K562 (cell line): ENCODE data around the gene DCXR. TPM values are rescaled to one million over a fixed set of nuclear protein-coding genes. Genes with fewer than 3 reads are reported as not detected.
A peak's percentile ranks its signal among the peaks of the same experiment; 100 is the strongest.

Source experiments
- ARID3A ChIP-seq: IDR thresholded peaks from 2 replicates; pipeline ENCODE4 v1.6.1; 2012; ENCODE audit warnings: low read depth, low read length, improper control_type of control experiment, borderline replicate concordance
- BCOR ChIP-seq: fragments of 450-650 bp; IDR thresholded peaks from 2 replicates; pipeline ENCODE4 v1.6.1; 2016
- CCNT2 ChIP-seq: IDR thresholded peaks from 2 replicates; pipeline ENCODE4 v1.6.1; 2011; ENCODE audit warnings: borderline replicate concordance, low read depth, mild to moderate bottlenecking, moderate library complexity, mixed read lengths, low read length; ENCODE audit not compliant: insufficient read length; ENCODE audit errors: extremely low read depth
- CREM ChIP-seq: IDR thresholded peaks from 2 replicates; pipeline ENCODE4 v1.6.1; 2014; ENCODE audit warnings: antibody characterized with exemption, low read depth
- DEAF1 ChIP-seq: fragments of 450-650 bp; formaldehyde crosslinking; IDR thresholded peaks from 2 replicates; pipeline ENCODE4 v1.4.0; 2020; ENCODE audit warnings: mild to moderate bottlenecking, moderate library complexity
- KLF6 ChIP-seq: fragments of 250-450 bp; sonication (Bioruptor Pico); IDR thresholded peaks from 2 replicates; pipeline ENCODE4 v1.4.0; 2020; ENCODE audit warnings: mild to moderate bottlenecking, moderate library complexity, borderline replicate concordance
- MCM2 ChIP-seq: fragments of 450-650 bp; IDR thresholded peaks from 2 replicates; pipeline ENCODE4 v1.6.1; 2017; ENCODE audit warnings: low read depth, mild to moderate bottlenecking
- NFATC3 ChIP-seq: fragments of 450-650 bp; IDR thresholded peaks from 2 replicates; pipeline ENCODE4 v1.6.1; 2017; ENCODE audit warnings: mild to moderate bottlenecking
- NR1H2 ChIP-seq: sonication (generic); formaldehyde crosslinking; IDR thresholded peaks from 2 replicates; pipeline ENCODE4 v1.4.0; 2020; ENCODE audit warnings: mild to moderate bottlenecking, missing genetic modification reagents
- SIN3A ChIP-seq, 2 experiments: fragments of 150-350 bp in 1 of 2; IDR thresholded peaks; 2 replicates each; pipeline ENCODE4 v1.6.1; 2011 to 2016; ENCODE audit warnings: borderline replicate concordance in 2 of 2, low read depth in 2 of 2, low read length in 2 of 2, mild to moderate bottlenecking in 2 of 2, moderate library complexity in 2 of 2; ENCODE audit not compliant: control insufficient read depth in 1 of 2
- SMAD1 ChIP-seq: fragments of 150-350 bp; IDR thresholded peaks from 2 replicates; pipeline ENCODE4 v1.6.1; 2014; ENCODE audit warnings: low read length, low read depth; ENCODE audit not compliant: partially characterized antibody
- SP1 ChIP-seq: sonication (generic); formaldehyde crosslinking; IDR thresholded peaks from 2 replicates; pipeline ENCODE4 v1.8.1; 2022; ENCODE audit warnings: mild to moderate bottlenecking, missing genetic modification reagents
- SRSF3 ChIP-seq: fragments of 200-400 bp; formaldehyde crosslinking; IDR thresholded peaks from 2 replicates; pipeline ENCODE4 v1.6.1; 2016; ENCODE audit warnings: mild to moderate bottlenecking, low read length, moderate library complexity; ENCODE audit not compliant: insufficient read depth
- STAG1 ChIP-seq: sonication (generic); formaldehyde crosslinking; IDR thresholded peaks from 2 replicates; pipeline ENCODE4 v1.5.0; 2020; ENCODE audit warnings: missing genetic modification reagents, borderline replicate concordance
- WHSC1 ChIP-seq: IDR thresholded peaks from one replicate; pipeline ENCODE4 v1.6.1; 2012; ENCODE audit warnings: low read length, control low read depth, inconsistent platforms
- ZBTB17 ChIP-seq: fragments of 450-650 bp; formaldehyde crosslinking; IDR thresholded peaks from 2 replicates; pipeline ENCODE4 v1.4.0; 2020; ENCODE audit warnings: mild to moderate bottlenecking
- ZBTB7A ChIP-seq: IDR thresholded peaks from 2 replicates; pipeline ENCODE4 v1.6.1; 2011; ENCODE audit warnings: low read depth, mild to moderate bottlenecking, low read length, moderate library complexity, borderline replicate concordance; ENCODE audit not compliant: control insufficient read depth
- ZNF134 ChIP-seq: fragments of 250-450 bp; sonication (Bioruptor Pico); conservative IDR thresholded peaks from 2 replicates; pipeline ENCODE4 v1.4.0; 2020
- ZNF217 ChIP-seq: sonication (generic); formaldehyde crosslinking; IDR thresholded peaks from 2 replicates; pipeline ENCODE4 v1.8.0; 2022; ENCODE audit warnings: mild to moderate bottlenecking, missing genetic modification reagents
- ZNF253 ChIP-seq: fragments of 250-450 bp; sonication (Bioruptor Pico); conservative IDR thresholded peaks from 2 replicates; pipeline ENCODE4 v1.6.1; 2021; ENCODE audit warnings: mild to moderate bottlenecking
- ZNF785 ChIP-seq: fragments of 250-450 bp; sonication (Bioruptor Pico); IDR thresholded peaks from 2 replicates; pipeline ENCODE4 v1.4.0; 2020; ENCODE audit warnings: mild to moderate bottlenecking
- polyA plus RNA-seq, 8 experiments: library from polyadenylated mRNA; depleted of rRNA in 4 of 8; stranded (reverse) in 5 of 8; unstranded in 3 of 8; fragments of >200 nt; fragmentation: Nextera tagmentation in 2 of 8; fragmentation: Illumina TruSeq in 1 of 8; extraction: Ambion mirVana in 2 of 8; extraction: Trizol in 1 of 8; gene quantifications; 2 replicates each; pipeline versions ENCODE4 v1.2.1 to v1.2.3, GENCODE V29; 2011 to 2014; ENCODE audit warnings: inconsistent platforms in 1 of 8, missing spikeins in 1 of 8
- total RNA-seq, 7 experiments: library from RNA; depleted of rRNA in 6 of 7; stranded (reverse); fragments of >200 nt in 6 of 7; fragmentation: Illumina TruSeq in 2 of 7; extraction: Trizol in 2 of 7; gene quantifications; 2 replicates each; pipeline versions ENCODE4 v1.2.1 to v1.2.3, GENCODE V29; 2011 to 2021; ENCODE audit warnings: low replicate concordance in 1 of 7
- TF ChIP-seq, protein P1 (sequence below): fragments of 200-400 bp; formaldehyde crosslinking; IDR thresholded peaks from 2 replicates; pipeline ENCODE4 v1.6.1; 2017; ENCODE audit warnings: mild to moderate bottlenecking, low read depth, low read length, moderate library complexity

DCXR gene
- total and polyA plus RNA-seq, 9 of the 15 experiments (the other 6 are each of a cell fraction or from before 2014, with no cell fraction given) = 21.3 to 274 (median 156) TPM

GRCh38 chr17:82031303-82031884, 6.1 kb downstream of the DCXR start, which contains the start of gene RAC3 (continued):
- TF ChIP-seq ARID3A (no peak), ZNF785 (CRISPR knock-in tag) (no peak), ZNF217 (CRISPR knock-in tag) (no peak), ZBTB7A (peak; percentile 90), CCNT2 (peak; percentile 19), ZBTB17 (CRISPR knock-in tag) (peak; percentile 83), STAG1 (CRISPR knock-in tag) (no peak), SMAD1 (no peak), SP1 (no peak), NR1H2 (CRISPR knock-in tag) (no peak), ZNF134 (CRISPR knock-in tag) (no peak), WHSC1 (no peak), SIN3A (IDR thresholded peaks at IDR 0.05; ENCODE audit: borderline replicate concordance in 2 of 2, control insufficient read depth in 1 of 2, low read depth in 2 of 2, low read length in 2 of 2) (peak in 1 of 2 experiments; percentile 39; a peak in 1 of 4 replicates), ZNF253 (no peak), MCM2 (no peak), CREM (no peak), NFATC3 (no peak), SRSF3 (no peak), BCOR (no peak), KLF6 (no peak), DEAF1 (CRISPR knock-in tag) (peak; percentile 46)
- TF ChIP-seq, protein P1, sequence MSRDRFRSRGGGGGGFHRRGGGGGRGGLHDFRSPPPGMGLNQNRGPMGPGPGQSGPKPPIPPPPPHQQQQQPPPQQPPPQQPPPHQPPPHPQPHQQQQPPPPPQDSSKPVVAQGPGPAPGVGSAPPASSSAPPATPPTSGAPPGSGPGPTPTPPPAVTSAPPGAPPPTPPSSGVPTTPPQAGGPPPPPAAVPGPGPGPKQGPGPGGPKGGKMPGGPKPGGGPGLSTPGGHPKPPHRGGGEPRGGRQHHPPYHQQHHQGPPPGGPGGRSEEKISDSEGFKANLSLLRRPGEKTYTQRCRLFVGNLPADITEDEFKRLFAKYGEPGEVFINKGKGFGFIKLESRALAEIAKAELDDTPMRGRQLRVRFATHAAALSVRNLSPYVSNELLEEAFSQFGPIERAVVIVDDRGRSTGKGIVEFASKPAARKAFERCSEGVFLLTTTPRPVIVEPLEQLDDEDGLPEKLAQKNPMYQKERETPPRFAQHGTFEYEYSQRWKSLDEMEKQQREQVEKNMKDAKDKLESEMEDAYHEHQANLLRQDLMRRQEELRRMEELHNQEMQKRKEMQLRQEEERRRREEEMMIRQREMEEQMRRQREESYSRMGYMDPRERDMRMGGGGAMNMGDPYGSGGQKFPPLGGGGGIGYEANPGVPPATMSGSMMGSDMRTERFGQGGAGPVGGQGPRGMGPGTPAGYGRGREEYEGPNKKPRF = no peak
